Thoracic aorta (tissue), 2 donors: ENCODE results near the gene EMP3. TPM values are rescaled to one million over a fixed set of nuclear protein-coding genes. Genes with fewer than 3 reads are reported as not detected.

Experiments
- ATAC-seq: fragments of 150-250 bp; one replicate; pipeline ENCODE4 v1.8.0; 2017; ENCODE audit warnings: low read depth; ENCODE audit not compliant: insufficient number of reproducible peaks, low FRiP score
- DNase-seq: peaks from one replicate; pipeline ENCODE4 v3.0.0-alpha.2; 2020; ENCODE audit warnings: low spot score
- H3K27ac ChIP-seq, 2 donors: fragments of 200-600 bp; sonication (generic); 1 replicate in 1 of 2; 2 replicates in 1 of 2; pipeline ENCODE4 v1.5.1; 2016; ENCODE audit warnings: mild to moderate bottlenecking in 2 of 2, moderate library complexity in 2 of 2
- H3K27me3 ChIP-seq: fragments of 200-600 bp; sonication (generic); replicated peaks from 2 replicates; pipeline ENCODE4 v1.6.0; 2016; ENCODE audit warnings: mild to moderate bottlenecking; ENCODE audit not compliant: insufficient read depth
- H3K36me3 ChIP-seq: fragments of 200-600 bp; sonication (generic); one replicate; pipeline ENCODE4 v1.5.1; 2016
- H3K4me1 ChIP-seq, 2 donors: fragments of 200-600 bp; sonication (generic); 1 replicate in 1 of 2; 2 replicates in 1 of 2; pipeline versions ENCODE4 v1.5.1 to v1.6.0; 2016; ENCODE audit warnings: low read depth in 2 of 2, mild to moderate bottlenecking in 1 of 2; ENCODE audit not compliant: control insufficient read depth in 1 of 2
- H3K4me3 ChIP-seq: fragments of 200-600 bp; sonication (generic); 2 replicates; pipeline ENCODE4 v1.5.1; 2016; ENCODE audit warnings: mild to moderate bottlenecking
- H3K9me3 ChIP-seq: fragments of 200-600 bp; sonication (generic); 2 replicates; pipeline ENCODE4 v1.5.1; 2016
- CTCF ChIP-seq: fragments of 200-600 bp; sonication (generic); IDR thresholded peaks from one replicate; pipeline ENCODE4 v1.5.1; 2019; ENCODE audit warnings: antibody characterized with exemption
- total RNA-seq, 2 donors: library from RNA; depleted of rRNA; stranded (reverse); fragments of >200 nt; gene quantifications; one replicate each; pipeline versions ENCODE4 v1.1.0 to v1.2.3, GENCODE V29; 2016

Gene EMP3
- total RNA-seq, 2 donors from 2014 or later, result 61.7 to 95.7 TPM

GRCh38 chr19:48353677-48354076 is 28.3 kb downstream of the EMP3 start:
- Histone ChIP-seq H3K27ac (no peak overlapping the region), H3K9me3 (no peaks in the 10 kb centered on the region), H3K36me3 (no peaks in the 10 kb centered on the region), H3K27me3 (no peaks in the 10 kb centered on the region), H3K4me3 (no peak overlapping the region), H3K4me1 (no peaks in the 10 kb centered on the region)
- DNase-seq (no peak), ATAC-seq (no peak)
- TF ChIP-seq CTCF, result no peak

GRCh38 chr19:48354332-48354992 is 29.1 kb downstream of the EMP3 start:
- DNase-seq (no peak), ATAC-seq (no peak)
- Histone ChIP-seq H3K4me3 (no peak overlapping the region), H3K27me3 (no peaks in the 10 kb centered on the region), H3K36me3 (no peaks in the 10 kb centered on the region), H3K9me3 (no peaks in the 10 kb centered on the region), H3K27ac (no peak overlapping the region), H3K4me1 (no peaks in the 10 kb centered on the region)
- TF ChIP-seq CTCF, result no peak

- Histone ChIP-seq H3K27me3 (no peaks in the 10 kb centered on the region), H3K9me3 (no peaks in the 10 kb centered on the region), H3K36me3 (no peaks in the 10 kb centered on the region), H3K4me3 (no peak overlapping the region), H3K4me1 (no peaks in the 10 kb centered on the region), H3K27ac (no peak overlapping the region)
- TF ChIP-seq CTCF, result no peak
- DNase-seq, result no peak
- no peak for ATAC-seq
These were observed 30.1 kb downstream of the EMP3 start for GRCh38 chr19:48355365-48355954.

GRCh38 chr19:48359123-48359522 is 33.8 kb downstream of the EMP3 start:
- Histone ChIP-seq H3K4me1 (peaks cover 0 to 4% of the 10 kb centered on the region in 2 donors), H3K4me3 (no peak overlapping the region), H3K36me3 (no peaks in the 10 kb centered on the region), H3K27me3 (no peaks in the 10 kb centered on the region), H3K27ac (no peak overlapping the region), H3K9me3 (no peaks in the 10 kb centered on the region)
- DNase-seq, result no peak
- TF ChIP-seq CTCF, result no peak
- no peak for ATAC-seq

GRCh38 chr19:48361912-48362311 is 36.6 kb downstream of the EMP3 start:
- DNase-seq, result no peak
- no peak for ATAC-seq
- TF ChIP-seq CTCF, result no peak
- Histone ChIP-seq H3K4me3 (no peak overlapping the region), H3K36me3 (no peaks in the 10 kb centered on the region), H3K27me3 (no peaks in the 10 kb centered on the region), H3K9me3 (no peaks in the 10 kb centered on the region), H3K4me1 (peaks cover 0 to 4% of the 10 kb centered on the region in 2 donors), H3K27ac (no peak overlapping the region)
